HuH-7.5 (cell line): ENCODE measurements around the gene CEP128.

Experiments
- DNase-seq: peaks from one replicate; pipeline ENCODE4 v3.0.0; 2011; ENCODE audit warnings: low spot score

Gene CEP128

GRCh38 chr14:80771201-80771600 lies 170.3 kb downstream of the CEP128 start:
- DNase-seq = no peak

GRCh38 chr14:80770114-80770908 lies 171.2 kb downstream of the CEP128 start:
- no peak for DNase-seq

- DNase-seq = no peak
These were observed 172.9 kb downstream of the CEP128 start for GRCh38 chr14:80768646-80769045.

GRCh38 chr14:80764921-80765507 lies 176.5 kb downstream of the CEP128 start:
- DNase-seq = no peak

- no peak for DNase-seq
These were observed 177.0 kb downstream of the CEP128 start for GRCh38 chr14:80764496-80764895.

GRCh38 chr14:80762641-80763228 lies 178.8 kb downstream of the CEP128 start:
- DNase-seq = no peak

GRCh38 chr14:80754696-80755095 lies 186.8 kb downstream of the CEP128 start:
- DNase-seq = no peak

GRCh38 chr14:80751285-80751684 lies 190.3 kb downstream of the CEP128 start:
- DNase-seq = no peak

- no peak for DNase-seq
These were observed 215.3 kb downstream of the CEP128 start for GRCh38 chr14:80726211-80726610.

- DNase-seq = no peak
These were observed 222.6 kb downstream of the CEP128 start for GRCh38 chr14:80718940-80719339.

- DNase-seq = no peak
These were observed 227.1 kb downstream of the CEP128 start for GRCh38 chr14:80714474-80714873.

GRCh38 chr14:80713076-80713850 lies 228.3 kb downstream of the CEP128 start:
- no peak for DNase-seq

GRCh38 chr14:80705241-80705980 lies 236.1 kb downstream of the CEP128 start:
- no peak for DNase-seq

- no peak for DNase-seq
These were observed 240.9 kb downstream of the CEP128 start for GRCh38 chr14:80700601-80701000.

GRCh38 chr14:80699861-80700260 lies 241.7 kb downstream of the CEP128 start:
- DNase-seq = no peak

GRCh38 chr14:80698974-80699373 lies 242.6 kb downstream of the CEP128 start:
- DNase-seq = no peak

GRCh38 chr14:80695869-80696268 lies 245.7 kb downstream of the CEP128 start:
- DNase-seq = no peak

GRCh38 chr14:80692903-80693302 lies 248.6 kb downstream of the CEP128 start:
- no peak for DNase-seq

- DNase-seq = no peak
These were observed 259.9 kb downstream of the CEP128 start for GRCh38 chr14:80681651-80682050.

- no peak for DNase-seq
These were observed 262.3 kb downstream of the CEP128 start for GRCh38 chr14:80679273-80679672.

- DNase-seq = no peak
These were observed 263.1 kb downstream of the CEP128 start for GRCh38 chr14:80678436-80678835.

- DNase-seq = no peak
These were observed 272.1 kb downstream of the CEP128 start for GRCh38 chr14:80669426-80669825.
